GM23248 (cell line): ENCODE results near the gene SLC27A3. TPM values are rescaled to one million over a fixed set of nuclear protein-coding genes. Genes with fewer than 3 reads are reported as not detected.

ENCODE experiments used
- DNase-seq: peaks from one replicate; pipeline ENCODE4 v3.0.0-alpha.2; 2015
- H2AFZ ChIP-seq: fragments of 200-600 bp; sonication (generic); 2 replicates; pipeline ENCODE4 v1.6.1; 2016; ENCODE audit warnings: antibody characterized with exemption
- H3F3A ChIP-seq: fragments of 200-600 bp; sonication (generic); 2 replicates; pipeline ENCODE4 v1.6.1; 2016; ENCODE audit warnings: mild to moderate bottlenecking, antibody characterized with exemption, mixed run types; ENCODE audit not compliant: insufficient read depth
- H3K27ac ChIP-seq: fragments of 200-600 bp; sonication (generic); 2 replicates; pipeline ENCODE4 v1.5.1; 2016; ENCODE audit warnings: mild to moderate bottlenecking
- H3K27me3 ChIP-seq: fragments of 200-600 bp; sonication (generic); replicated peaks from 2 replicates; pipeline ENCODE4 v1.6.1; 2016; ENCODE audit warnings: mild to moderate bottlenecking; ENCODE audit not compliant: insufficient read depth
- H3K36me3 ChIP-seq: fragments of 200-600 bp; sonication (generic); 2 replicates; pipeline ENCODE4 v1.6.1; 2016; ENCODE audit warnings: low read depth, mild to moderate bottlenecking
- H3K4me1 ChIP-seq: fragments of 200-600 bp; sonication (generic); 2 replicates; pipeline ENCODE4 v1.6.1; 2016; ENCODE audit warnings: mild to moderate bottlenecking; ENCODE audit not compliant: insufficient read depth
- H3K4me2 ChIP-seq: fragments of 200-600 bp; sonication (generic); one replicate; pipeline ENCODE4 v1.6.1; 2016; ENCODE audit warnings: mild to moderate bottlenecking; ENCODE audit not compliant: unreplicated experiment
- H3K4me3 ChIP-seq: fragments of 200-600 bp; sonication (generic); 2 replicates; pipeline ENCODE4 v1.5.1; 2016; ENCODE audit warnings: mild to moderate bottlenecking
- H3K79me2 ChIP-seq: fragments of 200-600 bp; sonication (generic); 2 replicates; pipeline ENCODE4 v1.6.1; 2016; ENCODE audit warnings: mild to moderate bottlenecking; ENCODE audit not compliant: insufficient read depth
- H3K9ac ChIP-seq: fragments of 200-600 bp; sonication (generic); 2 replicates; pipeline ENCODE4 v1.6.1; 2016; ENCODE audit warnings: mild to moderate bottlenecking
- H3K9me2 ChIP-seq: fragments of 200-600 bp; sonication (generic); 2 replicates; pipeline ENCODE4 v1.6.1; 2016; ENCODE audit warnings: mixed run types, mild to moderate bottlenecking, moderate library complexity; ENCODE audit not compliant: insufficient read depth
- H3K9me3 ChIP-seq: fragments of 200-600 bp; sonication (generic); one replicate; pipeline ENCODE4 v1.6.1; 2017; ENCODE audit warnings: low read depth
- H4K20me1 ChIP-seq: fragments of 200-600 bp; sonication (generic); 2 replicates; pipeline ENCODE4 v1.6.0; 2016; ENCODE audit not compliant: insufficient read depth
- EZH2 ChIP-seq: fragments of 200-600 bp; sonication (generic); IDR thresholded peaks from 2 replicates; pipeline ENCODE4 v1.6.1; 2018; ENCODE audit warnings: antibody characterized with exemption, mild to moderate bottlenecking; ENCODE audit not compliant: insufficient read depth, poor library complexity, severe bottlenecking
- EZH2phosphoT487 ChIP-seq: fragments of 200-600 bp; sonication (generic); IDR thresholded peaks from 2 replicates; pipeline ENCODE4 v1.6.1; 2018; ENCODE audit warnings: antibody characterized with exemption, moderate library complexity, mild to moderate bottlenecking, low read depth; ENCODE audit not compliant: insufficient read depth
- WGBS, 2 experiments: methylation state at CpG; one replicate each; pipeline ENCODE4 v1.1.6; 2015 to 2017; ENCODE audit warnings: low lambda C conversion rate in 2 of 2, low coverage in 1 of 2; ENCODE audit errors: missing lambda C conversion rate in 2 of 2; 5-methylcytosine and 5-hydroxymethylcytosine counted together
- in situ Hi-C: fragments of 300-500 bp; cut with MboI; formaldehyde crosslinking; loops from 2 replicates; pipeline ENCODE4 v1.15.0; 2020
- polyA plus RNA-seq: library from polyadenylated mRNA; unstranded; fragments of >200 nt; fragmentation: Nextera tagmentation; extraction: Ambion mirVana; gene quantifications from 2 replicates; pipeline ENCODE4 v1.2.1, GENCODE V29; 2016
- total RNA-seq: library from RNA; depleted of rRNA; stranded (reverse); fragments of >200 nt; shearing (Covaris generic); gene quantifications from 2 replicates; pipeline ENCODE4 v1.2.3, GENCODE V29; 2014

SLC27A3 gene
- total and polyA plus RNA-seq, 2 experiments from 2014 or later = 5.6 to 8.8 TPM

GRCh38 chr1:153769221-153769620 is 6.0 kb upstream of the SLC27A3 start:
- H3K27ac ChIP-seq = no peak overlapping the region
- H3K4me1 ChIP-seq = no peaks in the 10 kb centered on the region
- no peak overlapping the region for H3K4me2 ChIP-seq
- no peaks in the 10 kb centered on the region for H4K20me1 ChIP-seq
- in situ Hi-C loops = no loop called here
- 94 to 98% methylated on average over 3 of the region's 3 CpGs for WGBS, 2 experiments
- H3K4me3 ChIP-seq = no peak overlapping the region
- no peaks in the 10 kb centered on the region for H3K27me3 ChIP-seq
- no peaks in the 10 kb centered on the region for H3K9me2 ChIP-seq
- H3F3A ChIP-seq = peaks cover 7% of the 10 kb centered on the region
- no peak for TF ChIP-seq EZH2phosphoT487
- no peak for TF ChIP-seq EZH2
- H3K36me3 ChIP-seq = peaks cover 26% of the 10 kb centered on the region; the same call in 1 of the 2 replicates
- H3K9me3 ChIP-seq = no peaks in the 10 kb centered on the region
- H2AFZ ChIP-seq = no peak overlapping the region
- H3K79me2 ChIP-seq = no peaks in the 10 kb centered on the region
- DNase-seq = no peak
- no peak overlapping the region for H3K9ac ChIP-seq

- Histone ChIP-seq H3K9me3 (no peaks in the 10 kb centered on the region), H3K4me2 (no peak overlapping the region), H3K9ac (no peak overlapping the region), H3K4me1 (peaks cover 7% of the 10 kb centered on the region; the same call in 1 of the 2 replicates), H3K27ac (no peak overlapping the region), H3K27me3 (no peaks in the 10 kb centered on the region), H3F3A (peaks cover 15% of the 10 kb centered on the region), H4K20me1 (no peaks in the 10 kb centered on the region), H2AFZ (no peak overlapping the region), H3K4me3 (no peak overlapping the region), H3K9me2 (no peaks in the 10 kb centered on the region), H3K36me3 (peaks cover 15% of the 10 kb centered on the region; the same call in 1 of the 2 replicates), H3K79me2 (no peaks in the 10 kb centered on the region)
- no peak for TF ChIP-seq EZH2phosphoT487
- TF ChIP-seq EZH2 = no peak
- in situ Hi-C loops = no loop called here
- 66 to 74% methylated on average over 7 to 11 of the region's 11 CpGs for WGBS, 2 experiments
- DNase-seq = no peak
These were observed 4.4 kb upstream of the SLC27A3 start for GRCh38 chr1:153770797-153771196.

GRCh38 chr1:153771261-153771660 is 3.9 kb upstream of the SLC27A3 start:
- WGBS, 2 experiments = 93 to 96% methylated on average over 2 of the region's 2 CpGs
- Histone ChIP-seq H4K20me1 (no peaks in the 10 kb centered on the region), H3K4me1 (peaks cover 7% of the 10 kb centered on the region; the same call in 1 of the 2 replicates), H3K27ac (no peak overlapping the region), H3K4me2 (no peak overlapping the region), H2AFZ (no peak overlapping the region), H3K9ac (no peak overlapping the region), H3F3A (peaks cover 15% of the 10 kb centered on the region), H3K27me3 (no peaks in the 10 kb centered on the region), H3K36me3 (peaks cover 15% of the 10 kb centered on the region; the same call in 1 of the 2 replicates), H3K79me2 (no peaks in the 10 kb centered on the region), H3K4me3 (no peak overlapping the region), H3K9me3 (no peaks in the 10 kb centered on the region), H3K9me2 (no peaks in the 10 kb centered on the region)
- TF ChIP-seq EZH2phosphoT487 (no peak), EZH2 (no peak)
- in situ Hi-C loops = no loop called here
- no peak for DNase-seq

GRCh38 chr1:153771841-153772593 is 3.2 kb upstream of the SLC27A3 start:
- H3K9me2 ChIP-seq = no peaks in the 10 kb centered on the region

More at GRCh38 chr1:153771841-153772593, 3.2 kb upstream of the SLC27A3 start:
- TF ChIP-seq EZH2phosphoT487 (no peak), EZH2 (no peak)
- no peak for DNase-seq
- Histone ChIP-seq H3K27me3 (no peaks in the 10 kb centered on the region), H3F3A (peaks cover 15% of the 10 kb centered on the region), H3K4me1 (peaks cover 7% of the 10 kb centered on the region; the same call in 1 of the 2 replicates), H4K20me1 (no peaks in the 10 kb centered on the region), H3K27ac (no peak overlapping the region), H3K9me3 (no peaks in the 10 kb centered on the region), H3K9ac (no peak overlapping the region), H3K4me3 (no peak overlapping the region), H3K79me2 (no peaks in the 10 kb centered on the region), H3K4me2 (no peak overlapping the region), H3K36me3 (peaks cover 15% of the 10 kb centered on the region; the same call in 1 of the 2 replicates), H2AFZ (no peak overlapping the region)
- in situ Hi-C loops = no loop called here
- WGBS, 2 experiments = 91 to 92% methylated on average over 18 of the region's 21 CpGs
